SK-N-SH (cell line): ENCODE measurements around the gene PAOX. TPM values are rescaled to one million over a fixed set of nuclear protein-coding genes. Genes with fewer than 3 reads are reported as not detected.

Source experiments
- CTCF ChIA-PET: fragments of 300-600, 350-600 bp; formaldehyde crosslinking; extraction: SDS; loops from one replicate; lab custom pipeline; 2021; lab: Yijun Ruan, JAX
- POLR2A ChIA-PET: fragments of 350-600 bp; sonication (Branson Sonifier 250); formaldehyde crosslinking; extraction: SDS; loops from one replicate; lab custom pipeline; 2020; ENCODE audit warnings: antibody characterized with exemption, inconsistent platforms; lab: Yijun Ruan, JAX
- DNase-seq: peaks from one replicate; pipeline ENCODE4 v3.0.0; 2012
- H2AFZ ChIP-seq: fragments of 200-600 bp; sonication (generic); 2 replicates; pipeline ENCODE4 v1.8.1; 2016; ENCODE audit warnings: antibody characterized with exemption, mild to moderate bottlenecking, low read depth
- H3F3A ChIP-seq: fragments of 200-600 bp; sonication (generic); replicated peaks from 2 replicates; pipeline ENCODE3; 2016; ENCODE audit warnings: antibody characterized with exemption, mild to moderate bottlenecking; ENCODE audit not compliant: insufficient read depth
- H3K27ac ChIP-seq, 2 experiments: fragments of 200-500 bp in 1 of 2; fragments of 200-600 bp in 1 of 2; sonication (Bioruptor generic) in 1 of 2; sonication (generic), shearing (Covaris generic) in 1 of 2; 2 replicates each; pipeline versions ENCODE4 v1.5.1 to v1.6.1; 2014 to 2016; ENCODE audit warnings: low read depth in 2 of 2, inconsistent platforms in 1 of 2, low read length in 1 of 2, mild to moderate bottlenecking in 1 of 2, mixed read lengths in 1 of 2
- H3K27me3 ChIP-seq: fragments of 200-600 bp; sonication (generic), shearing (Covaris generic); 2 replicates; pipeline ENCODE4 v1.6.1; 2016; ENCODE audit warnings: mixed run types; ENCODE audit not compliant: insufficient read depth
- H3K36me3 ChIP-seq, 2 experiments: fragments of 200-500 bp in 1 of 2; fragments of 200-600 bp in 1 of 2; sonication (Bioruptor generic) in 1 of 2; sonication (generic) in 1 of 2; replicated peaks in 1 of 2; 2 replicates each; pipeline versions ENCODE3 to v1.5.1; 2014 to 2016; ENCODE audit warnings: low read length in 1 of 2, mild to moderate bottlenecking in 1 of 2; ENCODE audit not compliant: insufficient read depth in 2 of 2, control insufficient read depth in 1 of 2
- H3K4me1 ChIP-seq, 2 experiments: fragments of 200-500 bp in 1 of 2; fragments of 200-600 bp in 1 of 2; sonication (Bioruptor generic) in 1 of 2; sonication (generic), shearing (Covaris generic) in 1 of 2; 2 replicates each; pipeline versions ENCODE4 v1.5.1 to v1.6.1; 2014 to 2016; ENCODE audit warnings: low read depth in 1 of 2, low read length in 1 of 2, mixed run types in 1 of 2; ENCODE audit not compliant: insufficient read depth in 2 of 2, control insufficient read depth in 1 of 2
- H3K4me2 ChIP-seq: fragments of 200-600 bp; sonication (generic), shearing (Covaris generic); 2 replicates; pipeline ENCODE4 v1.6.1; 2017; ENCODE audit warnings: mixed run types
- H3K4me3 ChIP-seq, 2 experiments: fragments of 200-500 bp in 1 of 2; fragments of 200-600 bp in 1 of 2; sonication (Bioruptor generic) in 1 of 2; sonication (generic), shearing (Covaris generic) in 1 of 2; 2 replicates each; pipeline versions ENCODE4 v1.5.1 to v1.8.1; 2014 to 2016; ENCODE audit warnings: low read depth in 2 of 2, inconsistent platforms in 1 of 2, low read length in 1 of 2, mild to moderate bottlenecking in 1 of 2, mixed read lengths in 1 of 2, moderate library complexity in 1 of 2
- H3K79me2 ChIP-seq: fragments of 200-600 bp; sonication (generic); 2 replicates; pipeline ENCODE4 v1.8.1; 2017; ENCODE audit warnings: mild to moderate bottlenecking; ENCODE audit not compliant: insufficient read depth
- H3K9ac ChIP-seq: fragments of 200-600 bp; sonication (generic); 2 replicates; pipeline ENCODE4 v1.6.1; 2017; ENCODE audit warnings: mixed run types
- H3K9me2 ChIP-seq: fragments of 200-600 bp; sonication (generic); 2 replicates; pipeline ENCODE4 v1.6.1; 2017; ENCODE audit warnings: mixed run types
- H3K9me3 ChIP-seq: fragments of 200-600 bp; sonication (generic); 2 replicates; pipeline ENCODE4 v1.6.1; 2017; ENCODE audit warnings: mixed run types, mild to moderate bottlenecking, moderate library complexity
- H4K20me1 ChIP-seq: fragments of 200-600 bp; sonication (generic); 2 replicates; pipeline ENCODE4 v1.6.1; 2017; ENCODE audit warnings: mild to moderate bottlenecking, mixed run types; ENCODE audit not compliant: insufficient read depth
- CHD2 ChIP-seq: fragments of 150-350 bp; IDR thresholded peaks from 2 replicates; pipeline ENCODE4 v1.6.1; 2018; ENCODE audit warnings: low read length; ENCODE audit not compliant: partially characterized antibody
- CTCF ChIP-seq: fragments of 200-600 bp; sonication (generic); IDR thresholded peaks from 2 replicates; pipeline ENCODE4 v1.6.1; 2017; ENCODE audit warnings: antibody characterized with exemption, mild to moderate bottlenecking, moderate library complexity
- ELF1 ChIP-seq: IDR thresholded peaks from 2 replicates; pipeline ENCODE4 v1.4.0; 2012
- EP300 ChIP-seq, 2 experiments: IDR thresholded peaks; 2 replicates each; pipeline versions ENCODE4 v1.4.0 to v1.6.1; 2012; ENCODE audit warnings: borderline replicate concordance in 1 of 2, low read depth in 1 of 2, low read length in 1 of 2
- FOXJ3 ChIP-seq: sonication (generic); formaldehyde crosslinking; IDR thresholded peaks from 2 replicates; pipeline ENCODE4 v1.5.1; 2020; ENCODE audit warnings: mild to moderate bottlenecking, missing genetic modification reagents
- FOXM1 ChIP-seq: IDR thresholded peaks from 2 replicates; pipeline ENCODE4 v1.4.0; 2012; ENCODE audit warnings: low read depth, mild to moderate bottlenecking
- GATA2 ChIP-seq: sonication (generic); formaldehyde crosslinking; IDR thresholded peaks from 2 replicates; pipeline ENCODE4 v1.5.0; 2020; ENCODE audit warnings: mild to moderate bottlenecking, missing genetic modification reagents
- MEF2A ChIP-seq: IDR thresholded peaks from 2 replicates; pipeline ENCODE4 v1.4.0; 2012; ENCODE audit warnings: low read depth, borderline replicate concordance
- MXI1 ChIP-seq: IDR thresholded peaks from 2 replicates; pipeline ENCODE4 v1.6.1; 2012; ENCODE audit warnings: mild to moderate bottlenecking, low read depth, low read length, improper control_type of control experiment
- RAD21 ChIP-seq: IDR thresholded peaks from 2 replicates; pipeline ENCODE4 v1.6.1; 2012; ENCODE audit warnings: mild to moderate bottlenecking, low read length
- RCOR1 ChIP-seq: fragments of 150-350 bp; IDR thresholded peaks from 2 replicates; pipeline ENCODE4 v1.6.1; 2017; ENCODE audit warnings: antibody characterized with exemption, low read length
- RXRA ChIP-seq: IDR thresholded peaks from 2 replicates; pipeline ENCODE4 v1.4.0; 2012; ENCODE audit warnings: low read depth, mild to moderate bottlenecking, borderline replicate concordance
- SIN3A ChIP-seq: IDR thresholded peaks from 2 replicates; pipeline ENCODE4 v1.6.1; 2012; ENCODE audit warnings: low read depth, mild to moderate bottlenecking, low read length, moderate library complexity, borderline replicate concordance
- SMC3 ChIP-seq: IDR thresholded peaks from 2 replicates; pipeline ENCODE4 v1.6.1; 2012; ENCODE audit warnings: low read depth, low read length, improper control_type of control experiment
- TCF12 ChIP-seq: IDR thresholded peaks from 2 replicates; pipeline ENCODE4 v1.4.0; 2012
- YY1 ChIP-seq: IDR thresholded peaks from 2 replicates; pipeline ENCODE4 v1.4.0; 2012; ENCODE audit warnings: low read depth, mild to moderate bottlenecking
- WGBS: methylation state at CpG from one replicate; pipeline ENCODE4 v1.1.6; 2017; ENCODE audit warnings: low lambda C conversion rate; 5-methylcytosine and 5-hydroxymethylcytosine counted together
- polyA plus RNA-seq, 3 experiments: library from polyadenylated mRNA; depleted of rRNA; stranded (reverse); fragments of >200 nt; gene quantifications; 2 replicates each; pipeline ENCODE4 v1.2.3, GENCODE V29; 2012
- TF ChIP-seq, protein P1 (sequence below): IDR thresholded peaks from 2 replicates; pipeline ENCODE4; 2012
- TF ChIP-seq, protein P2 (sequence below): fragments of 150-350 bp; IDR thresholded peaks from 2 replicates; pipeline ENCODE4 v1.6.1; 2017; ENCODE audit warnings: antibody characterized with exemption, low read length, low read depth, borderline replicate concordance

PAOX gene
- polyA plus RNA-seq, 1 of the 3 experiments (the other 2 are of a cell fraction) = 6.2 TPM

- POLR2A ChIA-PET = no interaction called here
- Histone ChIP-seq H4K20me1 (no peaks in the 10 kb centered on the region), H3F3A (no peaks in the 10 kb centered on the region), H3K9me3 (no peaks in the 10 kb centered on the region), H3K27me3 (no peaks in the 10 kb centered on the region)
- TF ChIP-seq CTCF (no peak), FOXM1 (no peak)
- TF ChIP-seq, all 33 proteins: peak for 0
- H3K27ac ChIP-seq = no peak overlapping the region
- 98% methylated on average over 12 of the region's 12 CpGs for WGBS
- no peak overlapping the region for H3K4me2 ChIP-seq
- CTCF ChIA-PET = interaction anchor here (0.7 to 2.7 kb wide), 2 partner anchors 62 kb away, joined by 4 to 12 read pairs; no protein-coding TSS in a partner anchor
- no peak for DNase-seq
- H2AFZ ChIP-seq = no peak overlapping the region
- H3K36me3 ChIP-seq = peaks cover 3 to 5% of the 10 kb centered on the region in 2 experiments
- peaks cover 21% of the 10 kb centered on the region for H3K79me2 ChIP-seq
- H3K4me1 ChIP-seq = peaks cover 9 to 10% of the 10 kb centered on the region in 2 experiments; a peak in 2 of 4 replicates
- no peak overlapping the region for H3K9ac ChIP-seq
- no peak overlapping the region for H3K4me3 ChIP-seq
- no peaks in the 10 kb centered on the region for H3K9me2 ChIP-seq
Observed at GRCh38 chr10:133391249-133391635, 12.2 kb downstream of the PAOX start.

DNA sequence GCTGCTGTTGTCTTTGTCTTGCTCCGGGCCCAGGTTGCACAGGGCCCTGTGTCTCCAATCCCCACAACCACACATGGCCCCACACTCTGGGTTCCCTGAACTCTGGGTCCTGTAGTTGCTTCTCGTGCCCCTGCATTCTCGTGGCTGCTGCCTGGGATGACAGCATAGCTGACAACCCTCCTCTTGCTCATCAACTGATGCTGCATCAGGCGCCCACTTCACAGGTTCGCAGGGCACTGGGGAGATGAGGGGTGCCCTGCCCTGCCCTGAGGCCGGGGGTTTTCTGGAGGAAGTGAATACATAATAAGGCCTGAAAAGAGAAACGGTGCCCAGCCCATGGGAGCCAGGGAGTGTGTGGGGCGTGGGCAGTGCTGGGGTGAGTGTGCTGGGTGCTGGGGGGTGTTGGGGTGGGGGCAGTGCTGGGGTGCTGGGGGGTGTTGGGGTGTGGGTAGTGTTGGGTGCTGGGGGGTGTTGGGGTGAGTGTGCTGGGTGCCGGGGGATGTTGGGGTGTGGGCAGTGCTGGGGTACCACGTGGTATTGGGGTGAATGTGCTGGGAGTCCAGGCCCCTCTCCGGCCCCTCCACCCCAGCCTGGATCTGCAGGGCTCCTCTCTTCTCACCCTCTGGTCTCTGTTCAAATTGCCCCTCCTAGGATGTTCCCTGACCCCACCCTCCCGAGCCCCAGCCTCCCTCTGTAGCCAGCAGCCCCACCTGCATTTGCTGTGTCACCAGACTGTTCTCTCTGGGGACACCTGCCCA, 12.9 kb downstream of the PAOX start:
- peaks cover 28% of the 10 kb centered on the region for H3K79me2 ChIP-seq
- H3K4me1 ChIP-seq = peaks cover 9 to 10% of the 10 kb centered on the region in 2 experiments; a peak in 2 of 4 replicates
- no peaks in the 10 kb centered on the region for H3K27me3 ChIP-seq
- ChIA-PET CTCF (interaction anchor here (0.6 to 2.7 kb wide), 2 partner anchors 22 to 62 kb away, joined by 3 to 12 read pairs; no protein-coding TSS in a partner anchor), POLR2A (no interaction called here)
- H3K9me2 ChIP-seq = no peaks in the 10 kb centered on the region
- H3K36me3 ChIP-seq = peaks cover 0 to 7% of the 10 kb centered on the region in 2 experiments
- H3F3A ChIP-seq = no peaks in the 10 kb centered on the region
- whole genome bisulfite sequencing = 86% methylated on average over 9 of the region's 12 CpGs
- no peak overlapping the region for H3K4me2 ChIP-seq
- no peak for DNase-seq
- H4K20me1 ChIP-seq = no peaks in the 10 kb centered on the region
- TF ChIP-seq ELF1 = no peak
- no peak for TF ChIP-seq RXRA
- TF ChIP-seq RAD21 = no peak
- TF ChIP-seq GATA2 (CRISPR knock-in tag) = no peak
- TF ChIP-seq EP300 (IDR thresholded peaks at IDR 0.05; ENCODE audit: borderline replicate concordance in 1 of 2, low read depth in 1 of 2, low read length in 1 of 2) = no peak
- no peak for TF ChIP-seq CHD2
- TF ChIP-seq SMC3 = no peak
- TF ChIP-seq, protein P1, sequence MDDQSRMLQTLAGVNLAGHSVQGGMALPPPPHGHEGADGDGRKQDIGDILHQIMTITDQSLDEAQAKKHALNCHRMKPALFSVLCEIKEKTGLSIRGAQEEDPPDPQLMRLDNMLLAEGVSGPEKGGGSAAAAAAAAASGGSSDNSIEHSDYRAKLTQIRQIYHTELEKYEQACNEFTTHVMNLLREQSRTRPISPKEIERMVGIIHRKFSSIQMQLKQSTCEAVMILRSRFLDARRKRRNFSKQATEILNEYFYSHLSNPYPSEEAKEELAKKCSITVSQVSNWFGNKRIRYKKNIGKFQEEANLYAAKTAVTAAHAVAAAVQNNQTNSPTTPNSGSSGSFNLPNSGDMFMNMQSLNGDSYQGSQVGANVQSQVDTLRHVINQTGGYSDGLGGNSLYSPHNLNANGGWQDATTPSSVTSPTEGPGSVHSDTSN = no peak
- no peak for TF ChIP-seq FOXM1
- TF ChIP-seq, protein P2, sequence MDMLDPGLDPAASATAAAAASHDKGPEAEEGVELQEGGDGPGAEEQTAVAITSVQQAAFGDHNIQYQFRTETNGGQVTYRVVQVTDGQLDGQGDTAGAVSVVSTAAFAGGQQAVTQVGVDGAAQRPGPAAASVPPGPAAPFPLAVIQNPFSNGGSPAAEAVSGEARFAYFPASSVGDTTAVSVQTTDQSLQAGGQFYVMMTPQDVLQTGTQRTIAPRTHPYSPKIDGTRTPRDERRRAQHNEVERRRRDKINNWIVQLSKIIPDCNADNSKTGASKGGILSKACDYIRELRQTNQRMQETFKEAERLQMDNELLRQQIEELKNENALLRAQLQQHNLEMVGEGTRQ = no peak
- no peak for TF ChIP-seq MXI1
- no peak for TF ChIP-seq YY1
- TF ChIP-seq SIN3A = no peak
- no peak for TF ChIP-seq FOXJ3 (CRISPR knock-in tag)
- no peak for TF ChIP-seq MEF2A
- no peak for TF ChIP-seq TCF12
- TF ChIP-seq RCOR1 = no peak
- H3K9ac ChIP-seq = no peak overlapping the region
- no peaks in the 10 kb centered on the region for H3K9me3 ChIP-seq
- no peak overlapping the region for H2AFZ ChIP-seq
- H3K4me3 ChIP-seq = no peak overlapping the region
- no peak overlapping the region for H3K27ac ChIP-seq
